Activated naive CD8-positive, alpha-beta T cell treated with anti-CD3 and anti-CD28 coated beads, Interleukin-2, amount 10 ng/mL, durations not matched to agents 7 days and 5 days (primary cell): ENCODE results near the gene C11orf58. TPM values are rescaled to one million over a fixed set of nuclear protein-coding genes. Genes with fewer than 3 reads are reported as not detected.

Source experiments
- ATAC-seq: fragments of 150-1000 bp; cut with Tn5 transposase; one replicate; pipeline ENCODE4 v1.10.0; 2021; ENCODE audit warnings: low read depth, moderate library complexity
- POLR2A ChIA-PET: fragments of 350-600 bp; sonication (Branson Sonifier 250); formaldehyde crosslinking; loops from one replicate; lab custom pipeline; 2021; ENCODE audit warnings: antibody characterized with exemption; lab: Charles Lee
- DNase-seq: peaks from one replicate; pipeline ENCODE4 v3.0.0; 2021
- H3K27ac Mint-ChIP-seq: one replicate; pipeline ENCODE4 v1.8.0; 2022; ENCODE audit warnings: mild to moderate bottlenecking, mixed read lengths
- H3K27me3 Mint-ChIP-seq: one replicate; pipeline ENCODE4 v1.8.0; 2022; ENCODE audit warnings: mild to moderate bottlenecking, moderate library complexity, mixed read lengths
- H3K36me3 Mint-ChIP-seq: one replicate; pipeline ENCODE4 v1.8.0; 2021; ENCODE audit warnings: mild to moderate bottlenecking, mixed read lengths
- H3K4me1 Mint-ChIP-seq: one replicate; pipeline ENCODE4 v1.8.0; 2021; ENCODE audit warnings: mixed read lengths
- H3K4me3 Mint-ChIP-seq: one replicate; pipeline ENCODE4 v1.8.0; 2022; ENCODE audit warnings: mild to moderate bottlenecking, moderate library complexity, mixed read lengths
- H3K9me3 Mint-ChIP-seq: one replicate; pipeline ENCODE4 v1.8.0; 2021; ENCODE audit warnings: mixed read lengths
- total RNA-seq, 2 experiments: library from RNA; stranded (reverse); gene quantifications; one replicate each; pipeline ENCODE4 v1.2.3, GENCODE V29; 2021

C11orf58 gene
- total RNA-seq, 2 experiments from 2014 or later, result 120 to 121 TPM

DNA sequence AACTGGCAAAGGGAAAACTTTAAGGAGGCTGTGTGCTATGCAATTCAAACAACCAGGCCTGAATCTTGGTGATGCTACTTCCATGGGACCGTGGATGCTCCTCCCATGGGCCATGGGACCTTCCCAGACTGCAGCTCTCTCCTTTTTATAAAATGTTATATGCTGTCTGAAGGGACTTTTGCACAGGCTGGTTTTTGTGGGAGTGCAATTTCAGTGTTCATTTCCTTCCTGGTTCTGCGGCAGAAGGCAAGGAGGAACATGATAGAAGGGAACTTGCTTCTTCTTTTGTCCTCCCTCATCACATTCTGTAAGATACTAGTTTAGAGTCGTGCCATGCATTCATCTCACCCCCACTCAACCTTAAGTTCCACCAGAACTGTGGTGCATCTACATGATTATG, 68.9 kb downstream of the C11orf58 start:
- ATAC-seq (no peak), DNase-seq (no peak)

More for the DNA sequence above, 68.9 kb downstream of the C11orf58 start:
- Mint-ChIP-seq H3K9me3 (no peaks in the 10 kb centered on the region), H3K4me3 (no peak overlapping the region), H3K27me3 (peaks cover 6% of the 10 kb centered on the region), H3K36me3 (no peaks in the 10 kb centered on the region), H3K4me1 (peaks cover 6% of the 10 kb centered on the region), H3K27ac (no peak overlapping the region)
- POLR2A ChIA-PET, result no interaction called here
